HAP-1 (cell line): ENCODE measurements around the gene PPM1H.

ENCODE experiments used
- DNase-seq, 2 experiments: peaks; one replicate each; pipeline ENCODE4 v3.0.0-alpha.2; 2016 to 2020; ENCODE audit warnings: low spot score in 2 of 2
- H3K27me3 ChIP-seq: fragments of 250-450 bp; sonication (Bioruptor Pico); 2 replicates; pipeline ENCODE4 v1.5.1; 2020; ENCODE audit warnings: low read depth, mild to moderate bottlenecking, moderate library complexity
- H3K36me3 ChIP-seq: fragments of 250-450 bp; sonication (Bioruptor Pico); replicated peaks from 2 replicates; pipeline ENCODE4 v1.5.1; 2020; ENCODE audit warnings: mild to moderate bottlenecking
- H3K4me1 ChIP-seq: fragments of 250-450 bp; sonication (Bioruptor Pico); 2 replicates; pipeline ENCODE4 v1.5.1; 2020; ENCODE audit warnings: mild to moderate bottlenecking
- H3K4me3 ChIP-seq: fragments of 250-450 bp; sonication (Bioruptor Pico); 2 replicates; pipeline ENCODE4 v1.5.1; 2020; ENCODE audit warnings: mild to moderate bottlenecking, moderate library complexity
- H3K9me3 ChIP-seq: fragments of 250-450 bp; sonication (Bioruptor Pico); 2 replicates; pipeline ENCODE4 v1.5.1; 2020; ENCODE audit warnings: mild to moderate bottlenecking, moderate library complexity
- in situ Hi-C: fragments of 300-500 bp; cut with MboI; formaldehyde crosslinking; loops from 3 replicates; pipeline ENCODE4 v1.14.3; 2020; ENCODE audit warnings: low sequenced_read_pairs, inconsistent platforms, mixed read lengths

PPM1H gene

GRCh38 chr12:62799126-62799736, 135.7 kb downstream of the PPM1H start:
- Histone ChIP-seq H3K4me1 (no peaks in the 10 kb centered on the region), H3K9me3 (no peaks in the 10 kb centered on the region), H3K4me3 (no peak overlapping the region), H3K36me3 (no peaks in the 10 kb centered on the region), H3K27me3 (no peaks in the 10 kb centered on the region)
- DNase-seq, result peak; percentile 50 to 85
- in situ Hi-C loops, result loop anchor here (25.0 kb wide), 1 partner anchor 537 kb away; the partner anchor contains the start of gene USP15

- in situ Hi-C loops, result loop anchor here (5.0 to 25.0 kb wide), 3 partner anchors 212 to 532 kb away; partner anchors contain the start of gene USP15
- Histone ChIP-seq H3K9me3 (no peaks in the 10 kb centered on the region), H3K27me3 (no peaks in the 10 kb centered on the region), H3K4me1 (peaks cover 8% of the 10 kb centered on the region), H3K36me3 (peaks cover 4% of the 10 kb centered on the region; the same call in 1 of the 2 replicates), H3K4me3 (no peak overlapping the region)
- DNase-seq, result no peak
Measured at GRCh38 chr12:62794218-62794583, 140.7 kb downstream of the PPM1H start.

- DNase-seq, result peak; percentile 78 to 87
- Histone ChIP-seq H3K27me3 (no peaks in the 10 kb centered on the region), H3K4me1 (peaks cover 8% of the 10 kb centered on the region), H3K36me3 (peaks cover 4% of the 10 kb centered on the region; the same call in 1 of the 2 replicates), H3K4me3 (no peak overlapping the region), H3K9me3 (no peaks in the 10 kb centered on the region)
- in situ Hi-C loops, result loop anchor here (5.0 to 25.0 kb wide), 3 partner anchors 211 to 531 kb away; partner anchors contain the start of gene USP15
Measured at GRCh38 chr12:62793256-62794217, 141.4 kb downstream of the PPM1H start.

GRCh38 chr12:62792236-62792870, 142.6 kb downstream of the PPM1H start:
- Histone ChIP-seq H3K9me3 (no peaks in the 10 kb centered on the region), H3K36me3 (peaks cover 4% of the 10 kb centered on the region; the same call in 1 of the 2 replicates), H3K27me3 (no peaks in the 10 kb centered on the region), H3K4me3 (no peak overlapping the region), H3K4me1 (peaks cover 8% of the 10 kb centered on the region)
- in situ Hi-C loops, result loop anchor here (5.0 to 25.0 kb wide), 3 partner anchors 210 to 530 kb away; partner anchors contain the start of gene USP15
- DNase-seq, result no peak

GRCh38 chr12:62789851-62790250, 145.1 kb downstream of the PPM1H start:
- in situ Hi-C loops, result loop anchor here (5.0 to 25.0 kb wide), 3 partner anchors 208 to 528 kb away; partner anchors contain the start of gene USP15
- Histone ChIP-seq H3K4me3 (no peak overlapping the region), H3K36me3 (peaks cover 4% of the 10 kb centered on the region; the same call in 1 of the 2 replicates), H3K4me1 (peaks cover 8% of the 10 kb centered on the region), H3K9me3 (no peaks in the 10 kb centered on the region), H3K27me3 (no peaks in the 10 kb centered on the region)
- DNase-seq, result no peak

GRCh38 chr12:62787611-62788010, 147.3 kb downstream of the PPM1H start:
- Histone ChIP-seq H3K9me3 (no peaks in the 10 kb centered on the region), H3K27me3 (no peaks in the 10 kb centered on the region), H3K4me1 (no peaks in the 10 kb centered on the region), H3K4me3 (no peak overlapping the region), H3K36me3 (peaks cover 4% of the 10 kb centered on the region; the same call in 1 of the 2 replicates)
- DNase-seq, result no peak
- in situ Hi-C loops, result loop anchor here (25.0 kb wide), 1 partner anchor 525 kb away; the partner anchor contains the start of gene USP15

- in situ Hi-C loops, result loop anchor here (25.0 kb wide), 1 partner anchor 525 kb away; the partner anchor contains the start of gene USP15
- Histone ChIP-seq H3K9me3 (no peaks in the 10 kb centered on the region), H3K4me3 (no peak overlapping the region), H3K4me1 (no peaks in the 10 kb centered on the region), H3K27me3 (no peaks in the 10 kb centered on the region), H3K36me3 (no peaks in the 10 kb centered on the region)
- DNase-seq, result no peak
Measured at GRCh38 chr12:62787023-62787422, 147.9 kb downstream of the PPM1H start.

GRCh38 chr12:62785941-62786559, 148.9 kb downstream of the PPM1H start:
- Histone ChIP-seq H3K4me1 (no peaks in the 10 kb centered on the region), H3K4me3 (no peak overlapping the region), H3K9me3 (no peaks in the 10 kb centered on the region), H3K27me3 (no peaks in the 10 kb centered on the region), H3K36me3 (no peaks in the 10 kb centered on the region)
- in situ Hi-C loops, result loop anchor here (25.0 kb wide), 1 partner anchor 524 kb away; the partner anchor contains the start of gene USP15
- no peak for DNase-seq

- in situ Hi-C loops, result loop anchor here (25.0 kb wide), 1 partner anchor 522 kb away; the partner anchor contains the start of gene USP15
- Histone ChIP-seq H3K9me3 (no peaks in the 10 kb centered on the region), H3K27me3 (no peaks in the 10 kb centered on the region), H3K36me3 (no peaks in the 10 kb centered on the region), H3K4me3 (no peak overlapping the region), H3K4me1 (no peaks in the 10 kb centered on the region)
- no peak for DNase-seq
Measured at GRCh38 chr12:62784576-62784975, 150.4 kb downstream of the PPM1H start.

- Histone ChIP-seq H3K4me3 (no peak overlapping the region), H3K36me3 (no peaks in the 10 kb centered on the region), H3K27me3 (no peaks in the 10 kb centered on the region), H3K4me1 (no peaks in the 10 kb centered on the region), H3K9me3 (no peaks in the 10 kb centered on the region)
- in situ Hi-C loops, result loop anchor here (25.0 kb wide), 1 partner anchor 522 kb away; the partner anchor contains the start of gene USP15
- DNase-seq, result no peak
Measured at GRCh38 chr12:62783881-62784280, 151.1 kb downstream of the PPM1H start.

GRCh38 chr12:62781136-62781880, 153.6 kb downstream of the PPM1H start:
- Histone ChIP-seq H3K4me1 (no peaks in the 10 kb centered on the region), H3K27me3 (no peaks in the 10 kb centered on the region), H3K4me3 (no peak overlapping the region), H3K9me3 (no peaks in the 10 kb centered on the region), H3K36me3 (no peaks in the 10 kb centered on the region)
- no peak for DNase-seq
- in situ Hi-C loops, result loop anchor here (25.0 kb wide), 1 partner anchor 519 kb away; the partner anchor contains the start of gene USP15

- Histone ChIP-seq H3K4me1 (no peaks in the 10 kb centered on the region), H3K27me3 (no peaks in the 10 kb centered on the region), H3K9me3 (no peaks in the 10 kb centered on the region), H3K4me3 (no peak overlapping the region), H3K36me3 (no peaks in the 10 kb centered on the region)
- no peak for DNase-seq
- in situ Hi-C loops, result loop anchor here (25.0 kb wide), 1 partner anchor 517 kb away; the partner anchor contains the start of gene USP15
Measured at GRCh38 chr12:62779488-62779887, 155.5 kb downstream of the PPM1H start.
